Activated CD4-positive, alpha-beta T cell treated with anti-CD3 and anti-CD28 coated beads, Interleukin-2, amount 10 ng/mL, durations not matched to agents 7 days and 5 days (primary cell): Measurements from ENCODE around the gene LIPA. TPM values are rescaled to one million over a fixed set of nuclear protein-coding genes. Genes with fewer than 3 reads are reported as not detected.
"Not testable (repeated sequence)": the region's sequence is repeated elsewhere in the genome, so short reads cannot be mapped to it uniquely, and the experiment has no call there.

Source experiments
- CTCF ChIA-PET: fragments of 350-600 bp; sonication (Branson Sonifier 250); formaldehyde crosslinking; loops from one replicate; lab custom pipeline; 2021; ENCODE audit warnings: antibody characterized with exemption; lab: Charles Lee
- POLR2A ChIA-PET: fragments of 350-600 bp; sonication (Branson Sonifier 250); formaldehyde crosslinking; loops from one replicate; lab custom pipeline; 2021; ENCODE audit warnings: antibody characterized with exemption; lab: Charles Lee
- DNase-seq: peaks from one replicate; pipeline ENCODE4 v3.0.0-alpha.2; 2020
- H3K27ac Mint-ChIP-seq: one replicate; pipeline ENCODE4 v1.8.0; 2021; ENCODE audit warnings: mild to moderate bottlenecking, moderate library complexity, mixed read lengths
- H3K27me3 Mint-ChIP-seq: one replicate; pipeline ENCODE4 v1.8.0; 2021; ENCODE audit warnings: mixed read lengths
- H3K36me3 Mint-ChIP-seq: one replicate; pipeline ENCODE4 v1.8.0; 2021; ENCODE audit warnings: low read depth, mixed read lengths
- H3K4me1 Mint-ChIP-seq: one replicate; pipeline ENCODE4 v1.8.0; 2021; ENCODE audit warnings: mixed read lengths
- H3K4me3 Mint-ChIP-seq: one replicate; pipeline ENCODE4 v1.8.0; 2021; ENCODE audit warnings: mild to moderate bottlenecking, moderate library complexity, mixed read lengths
- H3K9me3 Mint-ChIP-seq: one replicate; pipeline ENCODE4 v1.8.0; 2021; ENCODE audit warnings: mixed read lengths
- total RNA-seq, 2 experiments: library from RNA; stranded (reverse); gene quantifications; one replicate each; pipeline ENCODE4 v1.2.3, GENCODE V29; 2021

The LIPA gene
- total RNA-seq, 2 experiments from 2014 or later: 32.6 to 34.3 TPM

- H3K9me3 Mint-ChIP-seq, POLR2A ChIA-PET, CTCF ChIA-PET: not testable (repeated sequence)
These were observed 60.3 kb downstream of the LIPA start for GRCh38 chr10:89191301-89191700.

GRCh38 chr10:89189211-89189734 lies 62.3 kb downstream of the LIPA start:
- POLR2A ChIA-PET: no interaction called here

More at GRCh38 chr10:89191301-89191700, 60.3 kb downstream of the LIPA start:
- H3K4me3 Mint-ChIP-seq, H3K36me3 Mint-ChIP-seq, H3K27ac Mint-ChIP-seq, DNase-seq: not testable (repeated sequence)
- Mint-ChIP-seq H3K4me1 (peaks cover 14% of the 10 kb centered on the region), H3K27me3 (peaks cover 37% of the 10 kb centered on the region)

GRCh38 chr10:89185658-89186057 lies 65.9 kb downstream of the LIPA start:
- CTCF ChIA-PET: no interaction called here

More at GRCh38 chr10:89189211-89189734, 62.3 kb downstream of the LIPA start:
- Mint-ChIP-seq H3K27ac (no peak overlapping the region), H3K4me3 (no peak overlapping the region), H3K27me3 (peaks cover 42% of the 10 kb centered on the region), H3K4me1 (peaks cover 14% of the 10 kb centered on the region), H3K9me3 (peaks cover 7% of the 10 kb centered on the region), H3K36me3 (peaks cover 9% of the 10 kb centered on the region)
- DNase-seq: no peak
- CTCF ChIA-PET: interaction anchor here (1.0 to 1.5 kb wide), 2 partner anchors 10 to 16 kb away, joined by 3 to 7 read pairs; no protein-coding TSS in a partner anchor

GRCh38 chr10:89184638-89185037 lies 66.9 kb downstream of the LIPA start:
- Mint-ChIP-seq H3K36me3 (no peaks in the 10 kb centered on the region), H3K27ac (no peak overlapping the region), H3K9me3 (peaks cover 4% of the 10 kb centered on the region), H3K27me3 (peaks cover 31% of the 10 kb centered on the region), H3K4me3 (no peak overlapping the region), H3K4me1 (no peaks in the 10 kb centered on the region)
- ChIA-PET CTCF (interaction anchor here (0.9 kb wide), 1 partner anchor 250 kb away, joined by 3 read pairs; no protein-coding TSS in a partner anchor), POLR2A (no interaction called here)
- DNase-seq: no peak

More at GRCh38 chr10:89185658-89186057, 65.9 kb downstream of the LIPA start:
- POLR2A ChIA-PET: no interaction called here
- Mint-ChIP-seq H3K36me3 (no peaks in the 10 kb centered on the region), H3K27me3 (peaks cover 36% of the 10 kb centered on the region), H3K4me3 (no peak overlapping the region), H3K9me3 (peaks cover 4% of the 10 kb centered on the region), H3K27ac (no peak overlapping the region), H3K4me1 (no peaks in the 10 kb centered on the region)
- no peak for DNase-seq

- ChIA-PET CTCF (no interaction called here), POLR2A (no interaction called here)
- H3K27me3 Mint-ChIP-seq: peaks cover 24% of the 10 kb centered on the region
These were observed 68.0 kb downstream of the LIPA start for GRCh38 chr10:89183571-89183970.

GRCh38 chr10:89182894-89183293 lies 68.7 kb downstream of the LIPA start:
- Mint-ChIP-seq H3K9me3 (peaks cover 4% of the 10 kb centered on the region), H3K36me3 (no peaks in the 10 kb centered on the region), H3K27ac (no peak overlapping the region), H3K4me1 (no peaks in the 10 kb centered on the region), H3K4me3 (no peak overlapping the region), H3K27me3 (peaks cover 24% of the 10 kb centered on the region)
- CTCF ChIA-PET: no interaction called here
- DNase-seq: no peak
- POLR2A ChIA-PET: no interaction called here

More at GRCh38 chr10:89183571-89183970, 68.0 kb downstream of the LIPA start:
- Mint-ChIP-seq H3K4me1 (no peaks in the 10 kb centered on the region), H3K36me3 (no peaks in the 10 kb centered on the region), H3K27ac (no peak overlapping the region), H3K4me3 (no peak overlapping the region), H3K9me3 (peaks cover 4% of the 10 kb centered on the region)
- DNase-seq: no peak

GRCh38 chr10:89175816-89176215 lies 75.8 kb downstream of the LIPA start:
- peaks cover 2% of the 10 kb centered on the region for H3K4me1 Mint-ChIP-seq
- no peak overlapping the region for H3K4me3 Mint-ChIP-seq
- POLR2A ChIA-PET: no interaction called here
- H3K36me3 Mint-ChIP-seq: no peaks in the 10 kb centered on the region
- CTCF ChIA-PET: interaction anchor here (1.1 to 1.3 kb wide), 2 partner anchors 9 to 31 kb away, joined by 3 read pairs; partner anchors contain the start of gene CH25H
- H3K27ac Mint-ChIP-seq: no peak overlapping the region
- H3K27me3 Mint-ChIP-seq: peaks cover 28% of the 10 kb centered on the region
- DNase-seq: no peak
- no peaks in the 10 kb centered on the region for H3K9me3 Mint-ChIP-seq

GRCh38 chr10:89173075-89173474 lies 78.5 kb downstream of the LIPA start:
- no peaks in the 10 kb centered on the region for H3K36me3 Mint-ChIP-seq
- no peak for DNase-seq
- ChIA-PET CTCF (interaction anchor here (0.6 kb wide), 1 partner anchor 1327 kb away, joined by 6 read pairs; no protein-coding TSS in a partner anchor), POLR2A (no interaction called here)
- H3K9me3 Mint-ChIP-seq: no peaks in the 10 kb centered on the region
- H3K27ac Mint-ChIP-seq: no peak overlapping the region
- H3K27me3 Mint-ChIP-seq: peaks cover 51% of the 10 kb centered on the region
- H3K4me3 Mint-ChIP-seq: no peak overlapping the region
- peaks cover 2% of the 10 kb centered on the region for H3K4me1 Mint-ChIP-seq

- H3K27me3 Mint-ChIP-seq: peaks cover 52% of the 10 kb centered on the region
- CTCF ChIA-PET: interaction anchor here (1.0 kb wide), 1 partner anchor 9 kb away, joined by 3 read pairs; no protein-coding TSS in a partner anchor
- H3K9me3 Mint-ChIP-seq: no peaks in the 10 kb centered on the region
- DNase-seq: no peak
- H3K27ac Mint-ChIP-seq: no peak overlapping the region
- no peak overlapping the region for H3K4me3 Mint-ChIP-seq
- H3K4me1 Mint-ChIP-seq: peaks cover 2% of the 10 kb centered on the region
- POLR2A ChIA-PET: no interaction called here
- H3K36me3 Mint-ChIP-seq: no peaks in the 10 kb centered on the region
These were observed 79.6 kb downstream of the LIPA start for GRCh38 chr10:89171996-89172395.

GRCh38 chr10:89171263-89171872 lies 80.2 kb downstream of the LIPA start:
- no peak overlapping the region for H3K27ac Mint-ChIP-seq
- H3K4me1 Mint-ChIP-seq: peaks cover 2% of the 10 kb centered on the region
- ChIA-PET CTCF (interaction anchor here (1.0 kb wide), 1 partner anchor 8 kb away, joined by 3 read pairs; no protein-coding TSS in a partner anchor), POLR2A (no interaction called here)
- H3K36me3 Mint-ChIP-seq: no peaks in the 10 kb centered on the region
- DNase-seq: no peak
- H3K4me3 Mint-ChIP-seq: no peak overlapping the region
- no peaks in the 10 kb centered on the region for H3K9me3 Mint-ChIP-seq
- peaks cover 56% of the 10 kb centered on the region for H3K27me3 Mint-ChIP-seq

- DNase-seq, H3K4me3 Mint-ChIP-seq, H3K9me3 Mint-ChIP-seq, H3K27ac Mint-ChIP-seq, POLR2A ChIA-PET, H3K36me3 Mint-ChIP-seq, CTCF ChIA-PET: not testable (repeated sequence)
- H3K4me1 Mint-ChIP-seq: peaks cover 25% of the 10 kb centered on the region
- H3K27me3 Mint-ChIP-seq: peaks cover 56% of the 10 kb centered on the region
These were observed 83.1 kb downstream of the LIPA start for GRCh38 chr10:89168354-89168900.

GRCh38 chr10:89167915-89168314 lies 83.7 kb downstream of the LIPA start:
- ChIA-PET CTCF (interaction anchor here (1.6 kb wide), 1 partner anchor 8 kb away, joined by 3 read pairs; no protein-coding TSS in a partner anchor), POLR2A (no interaction called here)
- H3K9me3 Mint-ChIP-seq: peaks cover 4% of the 10 kb centered on the region
- H3K4me1 Mint-ChIP-seq: peaks cover 30% of the 10 kb centered on the region
- H3K4me3 Mint-ChIP-seq: no peak overlapping the region
- no peak for DNase-seq
- no peaks in the 10 kb centered on the region for H3K36me3 Mint-ChIP-seq
- H3K27ac Mint-ChIP-seq: no peak overlapping the region
- H3K27me3 Mint-ChIP-seq: peaks cover 52% of the 10 kb centered on the region

GRCh38 chr10:89165923-89166322 lies 85.7 kb downstream of the LIPA start:
- peaks cover 4% of the 10 kb centered on the region for H3K9me3 Mint-ChIP-seq
- POLR2A ChIA-PET: no interaction called here

More at GRCh38 chr10:89165923-89166322, 85.7 kb downstream of the LIPA start:
- no peaks in the 10 kb centered on the region for H3K36me3 Mint-ChIP-seq
- peaks cover 37% of the 10 kb centered on the region for H3K27me3 Mint-ChIP-seq
- H3K4me1 Mint-ChIP-seq: peaks cover 28% of the 10 kb centered on the region
- H3K4me3 Mint-ChIP-seq: no peak overlapping the region
- no peak overlapping the region for H3K27ac Mint-ChIP-seq
- CTCF ChIA-PET: interaction anchor here (1.4 kb wide), 1 partner anchor 14 kb away, joined by 3 read pairs; no protein-coding TSS in a partner anchor
- DNase-seq: no peak
